IPS-11a (cell line): ENCODE data around the gene CSF3R.
"Not testable (repeated sequence)": the region's sequence is repeated elsewhere in the genome, so short reads cannot be mapped to it uniquely, and the experiment has no call there.

Experiments
- H3K4me3 ChIP-seq: one replicate; pipeline ENCODE4 v1.5.1; 2013; ENCODE audit warnings: low read depth, low read length, control low read depth

CSF3R gene

GRCh38 chr1:36484099-36484498 lies 1.4 kb upstream of the CSF3R start:
- H3K4me3 ChIP-seq: no peak overlapping the region

- no peak overlapping the region for H3K4me3 ChIP-seq
These were observed 666 bp downstream of the CSF3R start for GRCh38 chr1:36481771-36482723.

GRCh38 chr1:36481091-36481490 lies 1.6 kb downstream of the CSF3R start:
- H3K4me3 ChIP-seq: no peak overlapping the region

- H3K4me3 ChIP-seq: no peak overlapping the region
These were observed 2.6 kb downstream of the CSF3R start for GRCh38 chr1:36480161-36480560.

GRCh38 chr1:36479505-36480051 lies 3.1 kb downstream of the CSF3R start:
- H3K4me3 ChIP-seq: no peak overlapping the region

- not testable (repeated sequence) for H3K4me3 ChIP-seq
These were observed 5.1 kb downstream of the CSF3R start for GRCh38 chr1:36477615-36478014.

- no peak overlapping the region for H3K4me3 ChIP-seq
These were observed 5.8 kb downstream of the CSF3R start for GRCh38 chr1:36476945-36477344.

- no peak overlapping the region for H3K4me3 ChIP-seq
These were observed 6.7 kb downstream of the CSF3R start for GRCh38 chr1:36475910-36476604.

- H3K4me3 ChIP-seq: no peak overlapping the region
These were observed 7.4 kb downstream of the CSF3R start for GRCh38 chr1:36475341-36475740.

GRCh38 chr1:36472656-36473055 lies 10.1 kb downstream of the CSF3R start:
- no peak overlapping the region for H3K4me3 ChIP-seq

- H3K4me3 ChIP-seq: no peak overlapping the region
These were observed 10.7 kb downstream of the CSF3R start for GRCh38 chr1:36471830-36472641.

- no peak overlapping the region for H3K4me3 ChIP-seq
These were observed 13.6 kb downstream of the CSF3R start for GRCh38 chr1:36469163-36469562.

- no peak overlapping the region for H3K4me3 ChIP-seq
These were observed 14.8 kb downstream of the CSF3R start for GRCh38 chr1:36467700-36468455.

- H3K4me3 ChIP-seq: no peak overlapping the region
These were observed 15.7 kb downstream of the CSF3R start for GRCh38 chr1:36467027-36467410.

GRCh38 chr1:36466370-36467026 lies 16.2 kb downstream of the CSF3R start:
- no peak overlapping the region for H3K4me3 ChIP-seq

- H3K4me3 ChIP-seq: no peak overlapping the region
These were observed 16.9 kb downstream of the CSF3R start for GRCh38 chr1:36465731-36466369.

GRCh38 chr1:36464605-36465393 lies 17.9 kb downstream of the CSF3R start:
- peak overlapping the region; percentile 81 for H3K4me3 ChIP-seq

- H3K4me3 ChIP-seq: peak within 1 kb of the TSS; percentile 81
These were observed 18.7 kb downstream of the CSF3R start, which contains the start of gene MRPS15 for GRCh38 chr1:36463803-36464604. TSS of gene MRPS15 (minus strand) at chr1:36464384. CDS start at chr1:36464275, 109 bp downstream.
